ENCODE measurements around the gene VMP1.

The VMP1 gene

DNA sequence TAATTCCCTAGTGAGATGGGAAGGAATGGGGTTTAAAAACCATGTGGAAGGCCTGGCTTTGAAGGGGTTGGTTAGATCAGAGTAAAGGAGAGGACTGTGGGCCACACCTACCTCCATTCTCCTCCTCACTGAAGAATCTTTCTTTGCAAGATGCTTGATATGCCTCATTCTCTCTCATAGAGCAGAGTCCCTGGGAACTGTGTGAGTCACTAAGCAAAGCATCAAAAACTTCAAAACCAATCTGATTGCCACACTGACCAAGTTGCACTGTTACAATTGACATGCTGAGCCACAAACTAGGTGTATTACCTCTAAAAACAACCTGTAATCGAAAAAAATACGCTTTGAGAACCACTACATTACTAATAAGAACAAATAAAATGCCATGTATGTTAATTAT, 183.3 kb downstream of the VMP1 start:
- Histone ChIP-seq H3K79me2 (ENCODE audit: insufficient read depth, low read length) (peaks cover 43% of the 10 kb centered on the region), H3K4me2 (ENCODE audit: low read depth, low read length, poor library complexity, severe bottlenecking) (no peak overlapping the region), H3K36me3 (ENCODE audit: low read length) (no peaks in the 10 kb centered on the region), H3K9me2 (replicated peaks; ENCODE audit: insufficient read depth, low read length) (no peaks in the 10 kb centered on the region), H4K20me1 (ENCODE audit: low read depth, low read length) (peaks cover 8% of the 10 kb centered on the region; the same call in 1 of the 2 replicates), H3K4me3 (ENCODE audit: insufficient read depth, low read length, poor library complexity, severe bottlenecking) (no peak overlapping the region), H3K9ac (ENCODE audit: low read length) (no peak overlapping the region), H2AFZ (ENCODE audit: low read depth, low read length, severe bottlenecking) (no peak overlapping the region), H3K9me3 (ENCODE audit: insufficient read depth, low read length) (no peaks in the 10 kb centered on the region), H3K27ac (ENCODE audit: low read depth, low read length) (no peak overlapping the region), H3F3A (ENCODE audit: insufficient read depth) (no peaks in the 10 kb centered on the region), H3K27me3 (ENCODE audit: low read length) (no peaks in the 10 kb centered on the region)
- TF ChIP-seq, protein P1, sequence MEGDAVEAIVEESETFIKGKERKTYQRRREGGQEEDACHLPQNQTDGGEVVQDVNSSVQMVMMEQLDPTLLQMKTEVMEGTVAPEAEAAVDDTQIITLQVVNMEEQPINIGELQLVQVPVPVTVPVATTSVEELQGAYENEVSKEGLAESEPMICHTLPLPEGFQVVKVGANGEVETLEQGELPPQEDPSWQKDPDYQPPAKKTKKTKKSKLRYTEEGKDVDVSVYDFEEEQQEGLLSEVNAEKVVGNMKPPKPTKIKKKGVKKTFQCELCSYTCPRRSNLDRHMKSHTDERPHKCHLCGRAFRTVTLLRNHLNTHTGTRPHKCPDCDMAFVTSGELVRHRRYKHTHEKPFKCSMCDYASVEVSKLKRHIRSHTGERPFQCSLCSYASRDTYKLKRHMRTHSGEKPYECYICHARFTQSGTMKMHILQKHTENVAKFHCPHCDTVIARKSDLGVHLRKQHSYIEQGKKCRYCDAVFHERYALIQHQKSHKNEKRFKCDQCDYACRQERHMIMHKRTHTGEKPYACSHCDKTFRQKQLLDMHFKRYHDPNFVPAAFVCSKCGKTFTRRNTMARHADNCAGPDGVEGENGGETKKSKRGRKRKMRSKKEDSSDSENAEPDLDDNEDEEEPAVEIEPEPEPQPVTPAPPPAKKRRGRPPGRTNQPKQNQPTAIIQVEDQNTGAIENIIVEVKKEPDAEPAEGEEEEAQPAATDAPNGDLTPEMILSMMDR (IDR thresholded peaks at IDR 0.05; ENCODE audit: insufficient read depth, low read length, poor library complexity, severe bottlenecking): no peak
- no peak for TF ChIP-seq EZH2phosphoT487 (conservative IDR thresholded peaks at IDR 0.05; ENCODE audit: low read length)
